BJ (cell line): ENCODE results near the gene CASD1. TPM values are rescaled to one million over a fixed set of nuclear protein-coding genes. Genes with fewer than 3 reads are reported as not detected.

Experiments used
- CTCF ChIA-PET: fragments of 350-600 bp; formaldehyde crosslinking; extraction: SDS; loops from one replicate; lab custom pipeline; 2021; ENCODE audit warnings: antibody characterized with exemption, inconsistent platforms; lab: Yijun Ruan, JAX
- POLR2A ChIA-PET: fragments of 300-600 bp; sonication (Branson Sonifier 250); formaldehyde crosslinking; extraction: SDS; loops from one replicate; lab custom pipeline; 2021; ENCODE audit warnings: antibody characterized with exemption; lab: Charles Lee
- DNase-seq: peaks from one replicate; pipeline ENCODE4 v3.0.0-alpha.2; 2011; ENCODE audit warnings: low read depth
- H3K27me3 ChIP-seq: 2 replicates; pipeline ENCODE4 v1.6.0; 2011; ENCODE audit warnings: low read length; ENCODE audit not compliant: control insufficient read depth, insufficient read depth
- H3K36me3 ChIP-seq: 2 replicates; pipeline ENCODE4 v1.5.1; 2011; ENCODE audit warnings: low read length; ENCODE audit not compliant: control insufficient read depth, insufficient read depth
- H3K4me3 ChIP-seq: 2 replicates; pipeline ENCODE4 v1.5.1; 2011; ENCODE audit warnings: low read depth, mild to moderate bottlenecking, control low read depth, low read length
- polyA plus RNA-seq: library from polyadenylated mRNA; depleted of rRNA; stranded (reverse); fragments of >200 nt; gene quantifications from 2 replicates; pipeline ENCODE4 v1.2.3, GENCODE V29; 2011
- TF ChIP-seq, protein P1 (sequence below): IDR thresholded peaks from 2 replicates; pipeline ENCODE4 v1.5.1; 2011; ENCODE audit warnings: low read depth, mild to moderate bottlenecking, control low read depth, inconsistent platforms, low read length, moderate library complexity; ENCODE audit not compliant: insufficient read depth

Gene CASD1
- polyA plus RNA-seq, 1 experiment, result 4.2 TPM

DNA sequence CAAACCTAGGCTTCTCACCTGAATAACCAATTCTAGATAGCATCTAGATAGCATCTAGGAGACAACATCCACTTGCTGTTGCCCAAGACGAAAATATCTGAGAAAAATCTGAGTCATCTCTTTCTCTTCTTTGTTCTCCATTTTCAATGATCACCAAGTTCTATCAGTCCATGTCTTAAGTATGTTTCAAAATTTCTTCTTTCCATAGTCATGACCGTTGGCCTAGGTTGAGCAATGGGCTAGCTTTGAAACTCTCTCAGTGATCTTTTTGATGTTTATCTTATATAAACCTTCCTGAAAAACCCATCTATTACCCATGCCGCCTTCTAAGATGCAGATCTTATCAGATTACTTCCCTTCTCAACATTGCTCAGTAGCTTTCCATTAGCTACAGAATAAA, 23.4 kb upstream of the CASD1 start:
- Histone ChIP-seq H3K36me3 (no peaks in the 10 kb centered on the region), H3K27me3 (no peaks in the 10 kb centered on the region), H3K4me3 (no peak overlapping the region)
- ChIA-PET POLR2A (no interaction called here), CTCF (no interaction called here)
- TF ChIP-seq, protein P1, sequence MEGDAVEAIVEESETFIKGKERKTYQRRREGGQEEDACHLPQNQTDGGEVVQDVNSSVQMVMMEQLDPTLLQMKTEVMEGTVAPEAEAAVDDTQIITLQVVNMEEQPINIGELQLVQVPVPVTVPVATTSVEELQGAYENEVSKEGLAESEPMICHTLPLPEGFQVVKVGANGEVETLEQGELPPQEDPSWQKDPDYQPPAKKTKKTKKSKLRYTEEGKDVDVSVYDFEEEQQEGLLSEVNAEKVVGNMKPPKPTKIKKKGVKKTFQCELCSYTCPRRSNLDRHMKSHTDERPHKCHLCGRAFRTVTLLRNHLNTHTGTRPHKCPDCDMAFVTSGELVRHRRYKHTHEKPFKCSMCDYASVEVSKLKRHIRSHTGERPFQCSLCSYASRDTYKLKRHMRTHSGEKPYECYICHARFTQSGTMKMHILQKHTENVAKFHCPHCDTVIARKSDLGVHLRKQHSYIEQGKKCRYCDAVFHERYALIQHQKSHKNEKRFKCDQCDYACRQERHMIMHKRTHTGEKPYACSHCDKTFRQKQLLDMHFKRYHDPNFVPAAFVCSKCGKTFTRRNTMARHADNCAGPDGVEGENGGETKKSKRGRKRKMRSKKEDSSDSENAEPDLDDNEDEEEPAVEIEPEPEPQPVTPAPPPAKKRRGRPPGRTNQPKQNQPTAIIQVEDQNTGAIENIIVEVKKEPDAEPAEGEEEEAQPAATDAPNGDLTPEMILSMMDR, result no peak
- DNase-seq, result no peak

DNA sequence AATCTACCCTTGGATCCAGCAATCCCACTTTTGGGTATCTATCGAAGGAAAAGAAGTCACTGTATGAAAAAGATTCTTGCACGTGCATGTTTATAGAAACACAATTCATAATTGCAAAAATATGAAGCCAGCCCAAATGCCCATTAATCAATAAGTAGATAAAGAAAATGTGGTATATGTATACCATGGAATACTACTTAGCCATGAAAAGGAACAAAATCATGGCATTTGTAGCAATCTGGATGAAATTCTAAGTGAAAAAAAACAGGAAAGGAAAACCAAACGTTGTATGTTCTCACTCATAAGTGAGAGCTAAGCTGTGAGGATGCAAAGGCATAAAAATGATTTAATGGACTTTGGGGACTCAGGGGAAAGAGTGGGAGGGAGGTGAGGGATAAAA, 18.2 kb upstream of the CASD1 start:
- no peaks in the 10 kb centered on the region for H3K36me3 ChIP-seq
- CTCF ChIA-PET, result no interaction called here
- TF ChIP-seq, protein P1, result no peak
- H3K27me3 ChIP-seq, result no peaks in the 10 kb centered on the region
- H3K4me3 ChIP-seq, result no peak overlapping the region
- no peak for DNase-seq
- POLR2A ChIA-PET, result no interaction called here

DNA sequence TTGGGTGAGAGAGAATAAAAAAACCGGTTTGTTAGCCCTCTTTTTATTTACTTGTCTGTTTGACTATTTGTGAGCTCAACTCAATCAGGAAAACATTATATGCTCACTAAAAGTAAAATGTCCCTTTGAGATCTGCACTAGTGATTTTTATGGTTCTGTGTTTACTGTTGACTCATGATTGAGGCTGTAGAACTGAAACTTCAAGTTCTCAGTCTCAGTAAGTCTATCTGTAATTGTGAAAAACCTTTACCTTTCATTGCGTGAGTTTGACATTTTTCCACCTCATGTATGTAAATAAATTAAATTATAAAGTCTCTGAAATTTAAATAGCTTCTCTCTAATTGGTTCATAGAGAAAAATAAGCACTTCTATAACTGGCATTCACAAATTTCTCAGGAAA, 17.0 kb upstream of the CASD1 start:
- CTCF ChIA-PET, result interaction anchor here (0.6 kb wide), 1 partner anchor 554 kb away, joined by 3 read pairs; no protein-coding TSS in a partner anchor

DNA sequence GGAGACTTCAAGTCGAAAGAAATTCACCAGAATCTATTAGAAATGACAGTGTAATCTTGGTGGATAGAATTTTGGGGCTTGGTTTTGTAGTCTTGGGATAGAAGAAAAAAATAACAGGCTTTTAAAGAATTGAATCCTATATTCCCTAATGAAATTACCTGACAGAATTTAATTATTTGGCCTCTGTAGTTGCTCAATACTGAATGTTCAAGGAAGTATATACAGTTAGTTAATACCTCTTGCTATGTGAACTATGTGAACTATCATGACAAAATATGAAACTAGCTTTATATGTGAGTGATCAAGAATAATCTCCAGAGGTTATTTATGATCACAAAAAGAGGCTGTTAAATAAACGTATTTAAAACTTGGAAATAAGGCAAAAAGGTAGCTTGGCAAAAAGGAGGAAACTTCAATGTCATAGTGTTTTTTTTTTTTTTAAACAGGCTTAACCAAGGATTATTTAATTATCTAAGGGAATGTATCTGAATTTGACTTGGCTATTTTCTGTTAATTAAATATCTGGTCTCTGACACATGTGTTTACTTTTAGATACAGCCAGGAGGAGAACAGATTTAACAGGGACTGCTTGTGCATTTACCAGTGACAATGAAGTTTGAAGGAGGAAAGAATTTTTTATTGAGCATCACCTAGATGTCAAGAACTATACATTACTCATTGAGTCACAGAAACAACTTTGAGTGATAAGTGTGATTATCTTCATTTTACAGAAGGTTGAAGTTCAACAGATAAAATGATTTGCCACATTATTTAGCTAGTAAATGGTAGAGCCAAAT, 11.5 kb upstream of the CASD1 start:
- TF ChIP-seq, protein P1, result no peak
- ChIA-PET POLR2A (no interaction called here), CTCF (no interaction called here)
- Histone ChIP-seq H3K4me3 (no peak overlapping the region), H3K36me3 (no peaks in the 10 kb centered on the region), H3K27me3 (no peaks in the 10 kb centered on the region)
- no peak for DNase-seq

More for the DNA sequence above, 17.0 kb upstream of the CASD1 start:
- POLR2A ChIA-PET, result no interaction called here
- TF ChIP-seq, protein P1, result no peak
- Histone ChIP-seq H3K36me3 (no peaks in the 10 kb centered on the region), H3K4me3 (no peak overlapping the region), H3K27me3 (no peaks in the 10 kb centered on the region)
- DNase-seq, result no peak

DNA sequence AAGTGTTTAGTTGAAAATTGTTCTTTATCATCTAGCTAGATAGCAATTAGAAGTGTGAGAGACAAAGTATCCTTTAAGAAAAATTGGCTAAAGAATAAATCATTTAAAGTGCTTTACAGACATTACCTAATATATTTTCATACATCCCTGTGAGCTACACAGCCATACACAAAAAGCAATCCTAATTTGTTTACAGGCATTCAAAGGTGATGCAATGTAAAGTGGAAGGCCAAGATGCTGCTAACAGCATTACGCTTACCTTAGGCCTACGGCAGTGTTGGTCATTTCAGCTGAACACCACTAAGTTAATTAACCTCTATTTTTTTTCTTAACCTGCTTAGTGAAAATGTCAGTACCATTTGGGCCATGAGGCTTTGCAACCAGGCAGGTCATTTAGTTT, 10.7 kb upstream of the CASD1 start:
- ChIA-PET POLR2A (no interaction called here), CTCF (no interaction called here)
- H3K36me3 ChIP-seq, result no peaks in the 10 kb centered on the region
- H3K4me3 ChIP-seq, result no peak overlapping the region
- DNase-seq, result no peak
- H3K27me3 ChIP-seq, result no peaks in the 10 kb centered on the region
- TF ChIP-seq, protein P1, result no peak
